CD4-positive, CD25-positive, alpha-beta regulatory T cell (primary cell): ENCODE measurements around the gene MN1. TPM values are rescaled to one million over a fixed set of nuclear protein-coding genes. Genes with fewer than 3 reads are reported as not detected.

Experiments used
- ATAC-seq, 2 donors: fragments of 150-1000 bp; cut with Tn5 transposase; one replicate each; pipeline ENCODE4 v1.10.0; 2021; ENCODE audit warnings: low read depth in 2 of 2, moderate number of reproducible peaks in 2 of 2, moderate library complexity in 1 of 2
- DNase-seq, 3 donors: peaks; one replicate each; pipeline versions ENCODE4 v3.0.0 to v3.0.0-alpha.2; 2012 to 2022; ENCODE audit warnings: mixed read lengths in 1 of 3
- H3K27ac ChIP-seq: one replicate; pipeline ENCODE4 v1.7.0; 2013; ENCODE audit warnings: mild to moderate bottlenecking, low read length; ENCODE audit not compliant: insufficient read depth, poor library complexity, severe bottlenecking
- H3K27me3 ChIP-seq: one replicate; pipeline ENCODE4 v1.7.0; 2013; ENCODE audit warnings: low read length; ENCODE audit not compliant: control insufficient read depth, insufficient read depth
- H3K36me3 ChIP-seq: one replicate; pipeline ENCODE4 v1.7.0; 2013; ENCODE audit warnings: mild to moderate bottlenecking, low read length, moderate library complexity; ENCODE audit not compliant: control insufficient read depth, insufficient read depth
- H3K4me1 ChIP-seq: 2 replicates; pipeline ENCODE4 v1.7.0; 2013; ENCODE audit warnings: mild to moderate bottlenecking, low read length; ENCODE audit not compliant: insufficient read depth, control insufficient read depth, poor library complexity, severe bottlenecking
- H3K4me3 ChIP-seq: one replicate; pipeline ENCODE4 v1.7.0; 2013; ENCODE audit warnings: low read depth, mild to moderate bottlenecking, low read length, moderate library complexity
- H3K9me3 ChIP-seq, 2 experiments: 1 replicate in 1 of 2; 2 replicates in 1 of 2; pipeline ENCODE4 v1.7.0; 2013; ENCODE audit warnings: low read length in 2 of 2, mild to moderate bottlenecking in 1 of 2, moderate library complexity in 1 of 2; ENCODE audit not compliant: control insufficient read depth in 2 of 2
- H3K27ac Mint-ChIP-seq, 3 donors: one replicate each; pipeline ENCODE4 v1.8.0; 2020 to 2022; ENCODE audit warnings: mild to moderate bottlenecking in 3 of 3, mixed read lengths in 3 of 3, moderate library complexity in 2 of 3
- H3K27me3 Mint-ChIP-seq: one replicate; pipeline ENCODE4 v1.8.0; 2022; ENCODE audit warnings: mild to moderate bottlenecking, mixed read lengths
- H3K36me3 Mint-ChIP-seq: one replicate; pipeline ENCODE4 v1.8.0; 2020; ENCODE audit warnings: mixed read lengths
- H3K4me1 Mint-ChIP-seq, 4 donors: one replicate each; pipeline ENCODE4 v1.8.0; 2020 to 2022; ENCODE audit warnings: mixed read lengths in 4 of 4, mild to moderate bottlenecking in 1 of 4
- H3K4me3 Mint-ChIP-seq, 4 donors: one replicate each; pipeline ENCODE4 v1.8.0; 2020 to 2022; ENCODE audit warnings: mild to moderate bottlenecking in 4 of 4, mixed read lengths in 4 of 4, moderate library complexity in 3 of 4
- H3K9me3 Mint-ChIP-seq, 7 donors: one replicate each; pipeline ENCODE4 v1.8.0; 2020 to 2022; ENCODE audit warnings: mixed read lengths in 7 of 7, mild to moderate bottlenecking in 3 of 7, moderate library complexity in 2 of 7
- polyA plus RNA-seq, 4 donors: library from polyadenylated mRNA; unstranded; fragments of 300-500 nt; fragmentation: Illumina TruSeq; gene quantifications; one replicate each; pipeline ENCODE4 v1.2.3, GENCODE V29; 2021
- total RNA-seq: library from RNA; stranded (reverse); gene quantifications from one replicate; pipeline ENCODE4 v1.2.3, GENCODE V29; 2022

Gene MN1
- total and polyA plus RNA-seq, 5 donors from 2014 or later: 0.07 to 0.39 TPM; not detected in 3

DNA sequence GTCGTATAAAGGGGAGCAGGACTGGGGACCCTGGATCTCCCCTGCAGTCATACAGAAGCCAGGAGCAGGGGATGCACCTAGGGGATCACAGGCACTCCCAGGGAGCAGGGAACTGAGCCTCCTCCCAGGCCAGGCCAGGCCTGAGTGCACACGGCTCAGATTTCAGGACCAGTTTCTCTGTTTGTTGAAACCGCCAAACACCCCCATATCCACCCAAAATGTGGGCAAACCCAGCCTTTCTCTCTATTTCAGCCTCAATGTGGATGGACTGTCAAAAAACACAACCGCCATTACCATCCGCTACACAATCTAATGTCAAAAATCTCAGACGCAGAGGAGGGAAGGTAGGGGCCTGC lies 17.5 kb downstream of the MN1 start:
- H3K4me3 Mint-ChIP-seq: no peak overlapping the region
- no peak overlapping the region for H3K4me3 ChIP-seq

GRCh38 chr22:27783436-27784119 lies 18.0 kb downstream of the MN1 start:
- no peaks in the 10 kb centered on the region for H3K4me1 ChIP-seq
- H3K9me3 ChIP-seq: no peaks in the 10 kb centered on the region
- DNase-seq (no peak), ATAC-seq (no peak)
- Mint-ChIP-seq H3K4me3 (no peak overlapping the region), H3K4me1 (no peaks in the 10 kb centered on the region), H3K36me3 (no peaks in the 10 kb centered on the region), H3K9me3 (no peaks in the 10 kb centered on the region), H3K27ac (no peak overlapping the region), H3K27me3 (no peaks in the 10 kb centered on the region)
- H3K4me3 ChIP-seq: no peak overlapping the region
- H3K27ac ChIP-seq: no peak overlapping the region
- H3K27me3 ChIP-seq: peaks cover 3% of the 10 kb centered on the region
- no peaks in the 10 kb centered on the region for H3K36me3 ChIP-seq

More for the DNA sequence above, 17.5 kb downstream of the MN1 start:
- DNase-seq: no peak
- H3K36me3 ChIP-seq: no peaks in the 10 kb centered on the region
- Mint-ChIP-seq H3K9me3 (no peaks in the 10 kb centered on the region), H3K27ac (no peak overlapping the region), H3K36me3 (no peaks in the 10 kb centered on the region), H3K27me3 (peaks cover under 1% of the 10 kb centered on the region), H3K4me1 (no peaks in the 10 kb centered on the region)
- no peak overlapping the region for H3K27ac ChIP-seq
- H3K27me3 ChIP-seq: peaks cover 3% of the 10 kb centered on the region
- no peaks in the 10 kb centered on the region for H3K9me3 ChIP-seq
- H3K4me1 ChIP-seq: no peaks in the 10 kb centered on the region
- ATAC-seq: no peak

DNA sequence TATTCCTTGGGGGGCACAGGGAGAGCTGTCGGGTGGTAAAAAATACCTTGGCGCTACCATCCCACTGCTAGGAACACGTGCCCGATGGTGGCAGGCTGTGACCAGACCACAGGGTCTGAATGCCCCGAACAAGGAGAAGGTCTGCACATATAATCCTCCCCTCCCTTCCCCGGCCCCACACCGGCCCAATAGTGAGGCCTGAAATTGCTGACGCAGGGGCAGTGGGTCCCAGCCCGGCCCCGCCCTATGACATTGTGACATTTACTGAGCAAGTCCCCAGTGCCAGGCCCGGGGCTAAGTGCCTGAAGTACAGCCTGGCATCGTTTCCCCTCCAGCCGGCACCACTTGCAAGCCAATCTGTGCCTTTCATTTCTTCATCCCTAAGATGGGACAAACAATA lies 19.5 kb downstream of the MN1 start:
- ATAC-seq: no peak
- no peak overlapping the region for H3K27ac ChIP-seq
- H3K36me3 Mint-ChIP-seq: no peaks in the 10 kb centered on the region

DNA sequence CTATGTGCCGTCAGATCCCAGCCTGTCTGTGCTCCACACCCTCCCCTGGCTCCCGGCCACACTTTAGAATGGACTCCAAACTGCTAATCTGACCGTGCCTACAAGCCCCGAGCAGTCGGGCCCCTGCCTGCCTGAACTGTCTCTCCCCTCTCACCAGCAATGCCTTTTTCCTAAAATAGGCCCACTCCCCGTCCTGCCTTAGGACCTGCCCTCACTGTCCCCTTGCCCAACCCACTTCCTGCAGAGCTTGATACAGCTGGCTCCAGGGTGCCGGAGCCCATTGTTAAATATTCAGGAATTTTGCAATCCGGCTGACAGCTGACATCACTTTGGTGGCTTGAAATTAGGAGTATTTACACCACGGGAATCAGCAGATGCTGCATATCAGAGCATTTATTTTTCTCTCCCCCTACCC lies 21.4 kb downstream of the MN1 start:
- no peak overlapping the region for H3K4me3 ChIP-seq
- no peak for ATAC-seq
- no peak for DNase-seq
- Mint-ChIP-seq H3K36me3 (no peaks in the 10 kb centered on the region), H3K9me3 (no peaks in the 10 kb centered on the region), H3K27ac (peak overlapping the region in 1 of 3 donors; percentile 42), H3K27me3 (no peaks in the 10 kb centered on the region), H3K4me1 (no peaks in the 10 kb centered on the region), H3K4me3 (no peak overlapping the region)
- H3K4me1 ChIP-seq: no peaks in the 10 kb centered on the region
- no peaks in the 10 kb centered on the region for H3K27me3 ChIP-seq
- no peak overlapping the region for H3K27ac ChIP-seq
- no peaks in the 10 kb centered on the region for H3K9me3 ChIP-seq
- H3K36me3 ChIP-seq: no peaks in the 10 kb centered on the region

More for the DNA sequence above, 19.5 kb downstream of the MN1 start:
- Mint-ChIP-seq H3K27me3 (no peaks in the 10 kb centered on the region), H3K4me3 (no peak overlapping the region), H3K9me3 (no peaks in the 10 kb centered on the region), H3K4me1 (no peaks in the 10 kb centered on the region), H3K27ac (no peak overlapping the region)
- Histone ChIP-seq H3K36me3 (no peaks in the 10 kb centered on the region), H3K9me3 (no peaks in the 10 kb centered on the region), H3K27me3 (no peaks in the 10 kb centered on the region), H3K4me3 (no peak overlapping the region), H3K4me1 (no peaks in the 10 kb centered on the region)
- DNase-seq: no peak

GRCh38 chr22:27779643-27780042 lies 21.9 kb downstream of the MN1 start:
- Mint-ChIP-seq H3K4me3 (no peak overlapping the region), H3K27me3 (no peaks in the 10 kb centered on the region), H3K36me3 (no peaks in the 10 kb centered on the region)

GRCh38 chr22:27778294-27779090 lies 23.1 kb downstream of the MN1 start:
- no peak for ATAC-seq

More at GRCh38 chr22:27779643-27780042, 21.9 kb downstream of the MN1 start:
- H3K36me3 ChIP-seq: no peaks in the 10 kb centered on the region
- Mint-ChIP-seq H3K9me3 (no peaks in the 10 kb centered on the region), H3K4me1 (no peaks in the 10 kb centered on the region), H3K27ac (no peak overlapping the region)
- H3K9me3 ChIP-seq: no peaks in the 10 kb centered on the region
- no peaks in the 10 kb centered on the region for H3K27me3 ChIP-seq
- no peak for DNase-seq
- no peak for ATAC-seq
- no peak overlapping the region for H3K27ac ChIP-seq
- H3K4me1 ChIP-seq: no peaks in the 10 kb centered on the region
- H3K4me3 ChIP-seq: no peak overlapping the region

DNA sequence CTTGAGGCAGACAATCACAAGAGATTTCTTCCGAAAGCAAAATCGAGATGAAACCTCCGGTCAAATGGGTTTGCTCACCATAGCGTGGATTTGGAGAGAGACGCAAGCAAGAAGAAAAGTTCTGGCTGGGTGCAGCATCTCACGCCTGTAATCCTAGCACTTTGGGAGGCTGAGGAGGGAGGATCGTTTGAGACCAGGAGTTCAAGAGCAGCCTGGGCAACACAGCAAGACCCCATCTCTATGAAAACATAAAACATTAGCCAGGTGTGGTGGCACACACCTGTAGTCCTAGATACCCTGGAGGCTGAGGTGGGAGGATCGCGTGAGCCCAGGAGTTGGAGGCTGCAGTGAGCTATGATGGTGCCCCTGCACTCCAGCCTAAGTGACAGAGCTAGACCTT lies 24.4 kb downstream of the MN1 start:
- no peak overlapping the region for H3K27ac ChIP-seq
- no peaks in the 10 kb centered on the region for H3K36me3 ChIP-seq
- Mint-ChIP-seq H3K36me3 (no peaks in the 10 kb centered on the region), H3K9me3 (no peaks in the 10 kb centered on the region), H3K27ac (peak overlapping the region in 1 of 3 donors; percentile 48), H3K4me1 (no peaks in the 10 kb centered on the region), H3K4me3 (no peak overlapping the region), H3K27me3 (no peaks in the 10 kb centered on the region)
- DNase-seq (no peak), ATAC-seq (no peak)
- H3K4me1 ChIP-seq: no peaks in the 10 kb centered on the region
- no peak overlapping the region for H3K4me3 ChIP-seq
- H3K9me3 ChIP-seq: no peaks in the 10 kb centered on the region
- no peaks in the 10 kb centered on the region for H3K27me3 ChIP-seq

More at GRCh38 chr22:27778294-27779090, 23.1 kb downstream of the MN1 start:
- no peaks in the 10 kb centered on the region for H3K9me3 Mint-ChIP-seq
- no peak overlapping the region for H3K27ac Mint-ChIP-seq
- H3K4me3 Mint-ChIP-seq: no peak overlapping the region
- Histone ChIP-seq H3K36me3 (no peaks in the 10 kb centered on the region), H3K4me1 (no peaks in the 10 kb centered on the region), H3K4me3 (no peak overlapping the region), H3K9me3 (no peaks in the 10 kb centered on the region), H3K27ac (no peak overlapping the region), H3K27me3 (no peaks in the 10 kb centered on the region)
- DNase-seq: no peak
- H3K4me1 Mint-ChIP-seq: no peaks in the 10 kb centered on the region
- H3K36me3 Mint-ChIP-seq: no peaks in the 10 kb centered on the region
- H3K27me3 Mint-ChIP-seq: no peaks in the 10 kb centered on the region

GRCh38 chr22:27776650-27776958 lies 25.0 kb downstream of the MN1 start:
- H3K27ac ChIP-seq: no peak overlapping the region
- H3K9me3 Mint-ChIP-seq: no peaks in the 10 kb centered on the region
- no peaks in the 10 kb centered on the region for H3K36me3 ChIP-seq
- H3K4me1 ChIP-seq: no peaks in the 10 kb centered on the region
- ATAC-seq: no peak
- H3K27me3 ChIP-seq: no peaks in the 10 kb centered on the region
- H3K9me3 ChIP-seq: no peaks in the 10 kb centered on the region
- H3K4me3 ChIP-seq: no peak overlapping the region
- H3K4me3 Mint-ChIP-seq: no peak overlapping the region
- no peaks in the 10 kb centered on the region for H3K36me3 Mint-ChIP-seq
- no peak for DNase-seq
- no peaks in the 10 kb centered on the region for H3K4me1 Mint-ChIP-seq
- H3K27ac Mint-ChIP-seq: no peak overlapping the region
- H3K27me3 Mint-ChIP-seq: no peaks in the 10 kb centered on the region
